HG02943 (cell line): ENCODE data around the gene ZSCAN2.
"Not testable (repeated sequence)": the region's sequence is repeated elsewhere in the genome, so short reads cannot be mapped to it uniquely, and the experiment has no call there.

ENCODE experiments used
- ATAC-seq: cut with Tn5 transposase; IDR thresholded peaks from one replicate; pipeline ENCODE4 v1.9.1; 2021; ENCODE audit warnings: mild to moderate bottlenecking, low read depth, moderate library complexity; ENCODE audit not compliant: unreplicated experiment

ZSCAN2 gene

DNA sequence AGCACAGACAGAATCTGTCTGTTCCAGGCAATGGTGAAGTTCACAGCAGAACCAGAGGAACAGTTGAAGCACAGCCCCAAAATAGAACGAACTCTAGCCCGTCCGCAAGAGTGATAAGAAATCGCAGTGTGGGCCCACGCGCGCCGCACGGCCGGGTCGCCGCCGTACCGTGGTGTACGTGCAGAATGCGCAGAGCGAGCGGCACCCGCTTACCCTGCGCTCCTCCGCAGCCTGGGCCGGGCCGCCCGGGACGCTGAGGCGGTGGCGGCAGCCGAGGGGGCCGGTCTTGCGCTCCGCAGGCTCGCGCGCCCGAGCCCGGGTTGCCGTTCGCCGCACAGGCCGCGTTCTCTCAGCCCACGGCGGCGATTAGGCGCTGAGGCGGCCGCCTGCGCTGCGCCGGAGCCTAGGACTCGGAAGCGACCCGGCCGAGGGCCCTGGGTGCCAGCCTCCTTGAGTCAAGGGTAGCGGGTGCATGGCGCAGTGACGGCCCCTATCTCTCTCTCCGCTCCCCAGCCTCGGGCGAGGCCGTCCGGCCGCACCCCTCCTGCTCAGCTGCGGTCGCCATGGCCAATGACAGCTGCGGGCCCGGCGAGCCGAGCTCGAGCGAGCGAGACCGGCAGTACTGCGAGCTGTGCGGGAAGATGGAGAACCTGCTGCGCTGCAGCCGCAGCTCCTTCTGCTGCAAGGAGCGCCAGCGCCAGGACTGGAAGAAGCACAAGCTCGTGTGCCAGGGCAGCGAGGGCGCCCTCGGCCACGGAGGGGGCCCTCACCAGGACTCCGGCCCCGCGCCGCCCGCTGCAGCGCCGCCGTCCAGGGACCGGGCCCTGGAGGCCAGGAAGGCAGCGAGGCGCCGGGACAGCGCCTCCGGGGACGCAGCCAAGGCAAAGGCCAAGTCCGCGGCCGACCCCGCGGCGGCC, 32.8 kb downstream of the ZSCAN2 start:
- peak; percentile 43 for ATAC-seq

DNA sequence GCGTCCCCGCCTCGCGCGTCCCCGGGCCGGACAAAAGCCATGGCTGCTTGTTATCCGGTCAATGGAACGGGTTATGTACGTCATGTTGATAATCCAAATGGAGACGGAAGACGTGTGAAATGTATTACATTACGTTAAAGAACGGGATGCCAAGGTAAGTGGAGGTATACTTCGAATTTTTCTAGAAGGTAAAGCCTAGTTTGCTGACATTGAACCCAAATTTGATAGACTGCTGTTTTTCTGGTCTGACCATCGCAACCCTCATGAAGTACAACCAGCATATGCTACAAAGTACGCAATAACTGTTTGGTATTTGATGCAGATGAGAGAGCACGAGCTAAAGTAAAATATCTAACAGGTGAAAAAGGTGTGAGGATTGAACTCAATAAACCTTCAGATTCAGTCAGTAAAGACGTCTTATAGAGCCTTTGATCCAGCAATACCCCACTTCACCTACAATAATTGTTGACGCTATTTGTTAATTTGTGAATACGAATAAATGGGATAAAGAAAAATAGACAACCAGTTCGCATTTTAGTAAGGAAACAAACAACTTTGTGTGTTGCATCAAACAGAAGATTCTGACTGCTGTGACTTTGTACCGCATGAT, 33.5 kb downstream of the ZSCAN2 start:
- no peak for ATAC-seq

GRCh38 chr15:84638103-84638502, 37.3 kb downstream of the ZSCAN2 start:
- ATAC-seq, result no peak

GRCh38 chr15:84641871-84642270, 41.1 kb downstream of the ZSCAN2 start:
- ATAC-seq, result not testable (repeated sequence)

DNA sequence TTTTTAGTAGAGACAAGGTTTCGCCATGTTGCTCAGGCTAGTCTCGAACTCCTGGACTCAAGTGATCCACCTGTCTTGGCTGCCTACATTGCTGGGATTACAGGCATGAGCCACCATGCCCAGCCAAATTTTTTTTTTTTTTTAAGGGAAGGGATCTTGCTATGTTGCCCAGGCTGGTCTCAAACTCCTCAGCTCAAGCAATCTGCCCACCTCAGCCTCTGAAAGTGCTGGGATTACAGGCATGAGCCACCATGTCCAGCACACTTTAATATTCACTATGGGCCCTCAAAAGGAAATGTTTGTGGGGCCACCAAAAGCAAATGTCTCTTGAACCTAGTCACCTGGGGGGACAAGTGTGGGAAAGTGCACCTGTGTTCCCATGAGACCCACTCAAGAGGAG, 41.8 kb downstream of the ZSCAN2 start:
- ATAC-seq, result not testable (repeated sequence)

GRCh38 chr15:84643838-84644237, 43.0 kb downstream of the ZSCAN2 start:
- no peak for ATAC-seq

DNA sequence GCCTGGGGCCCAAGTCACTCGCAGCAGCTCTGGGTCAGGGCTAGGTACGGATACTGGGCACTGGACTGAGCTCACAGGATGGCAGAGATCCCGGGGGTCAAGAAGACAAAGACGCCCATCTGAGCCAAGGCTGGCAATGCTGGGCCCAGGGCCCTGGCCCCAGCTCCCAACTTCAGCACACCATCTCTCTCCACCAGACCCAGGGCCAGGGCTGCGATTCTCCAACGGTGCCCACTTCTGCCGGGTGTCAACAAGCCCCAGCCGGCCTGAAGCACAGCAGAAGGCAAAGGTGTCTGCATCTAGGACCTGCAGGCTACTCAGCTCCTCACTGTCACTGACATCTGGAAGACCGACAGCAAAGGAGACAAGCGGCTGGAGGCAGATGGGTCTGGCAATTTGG, 44.7 kb downstream of the ZSCAN2 start:
- no peak for ATAC-seq

GRCh38 chr15:84645997-84646396, 45.2 kb downstream of the ZSCAN2 start:
- ATAC-seq, result no peak

DNA sequence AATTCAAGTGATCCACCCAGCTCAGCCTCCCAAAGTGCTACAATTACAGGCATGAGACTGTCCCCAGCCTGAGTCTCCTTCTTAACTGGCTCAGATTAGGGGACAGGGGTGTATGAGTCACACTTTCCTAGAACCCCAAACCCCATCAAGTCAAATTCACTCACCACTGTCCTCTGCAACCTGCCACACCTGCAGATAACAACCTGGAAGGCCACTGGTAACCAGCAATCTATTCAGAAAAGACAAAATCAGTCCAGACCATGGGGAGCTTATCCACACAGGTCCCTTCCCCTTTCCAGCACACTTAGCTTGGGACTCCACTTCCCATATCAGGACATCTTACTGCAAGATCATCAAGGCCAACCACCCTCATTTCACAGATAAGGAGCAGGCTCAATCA, 46.9 kb downstream of the ZSCAN2 start:
- ATAC-seq, result no peak

- no peak for ATAC-seq
Observed at GRCh38 chr15:84648539-84648938, 47.7 kb downstream of the ZSCAN2 start.

DNA sequence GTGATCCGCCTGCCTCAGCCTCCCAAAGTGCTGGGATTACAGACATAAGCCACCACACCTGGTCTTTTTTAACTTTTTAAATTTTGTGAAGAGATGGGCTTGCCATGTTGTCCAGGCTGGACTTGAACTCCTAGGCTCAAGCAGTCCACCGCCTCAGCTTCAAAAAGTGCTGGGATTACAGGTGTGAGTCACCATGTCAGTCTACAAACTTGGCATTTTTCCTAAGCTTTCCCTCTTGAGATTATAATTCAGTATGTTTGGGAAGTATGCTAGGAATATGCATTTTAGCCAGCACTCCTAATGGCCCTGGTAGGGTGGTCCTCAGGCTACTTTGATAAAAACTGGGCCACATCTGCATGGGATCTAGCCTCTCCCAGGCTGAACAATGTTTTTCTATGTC, 48.9 kb downstream of the ZSCAN2 start:
- no peak for ATAC-seq

DNA sequence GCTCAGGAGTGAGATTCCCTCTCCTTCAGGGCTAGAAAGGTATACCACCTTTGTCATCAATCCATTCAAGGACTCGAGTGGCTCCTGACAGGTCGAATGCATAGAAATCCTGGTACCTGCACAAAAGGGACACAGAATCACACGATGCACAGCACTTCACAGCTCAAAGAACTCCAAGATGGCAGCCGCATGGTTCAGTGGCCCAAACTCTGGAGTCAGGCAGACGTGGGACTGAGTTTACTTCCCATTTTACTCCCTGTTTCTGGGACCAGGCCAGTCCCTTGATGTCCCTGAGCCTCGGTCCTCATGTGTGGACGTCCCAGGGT, 52.7 kb downstream of the ZSCAN2 start:
- ATAC-seq, result no peak

- peak; percentile 72 for ATAC-seq
Observed at GRCh38 chr15:84653910-84654688, 53.3 kb downstream of the ZSCAN2 start, which contains the start of gene WDR73. TSS of gene WDR73 (minus strand) at chr15:84654283. CDS start at chr15:84654274, 9 bp downstream.

- ATAC-seq, result peak; percentile 34
Observed at GRCh38 chr15:84654689-84655453, 54.1 kb downstream of the ZSCAN2 start.

DNA sequence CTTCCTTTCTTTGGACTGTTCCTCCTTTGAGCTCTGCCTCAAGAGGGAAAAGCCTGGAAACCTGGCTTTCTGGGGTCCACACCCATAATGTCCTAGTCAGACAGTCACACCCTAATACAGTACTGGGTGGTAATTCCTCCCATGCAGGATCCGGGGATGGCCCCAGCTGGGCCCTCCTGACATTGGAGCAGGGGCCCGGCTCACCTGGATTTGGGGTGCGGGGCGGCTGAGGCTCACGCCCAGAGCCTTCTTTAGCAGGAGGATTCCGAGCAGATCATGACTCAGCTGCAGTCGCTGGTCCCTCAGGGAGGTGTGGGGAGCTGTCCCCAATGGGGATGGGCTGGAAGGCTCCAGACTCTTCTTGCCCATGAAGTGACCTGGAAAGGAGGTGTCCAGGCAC, 56.2 kb downstream of the ZSCAN2 start:
- ATAC-seq, result no peak

DNA sequence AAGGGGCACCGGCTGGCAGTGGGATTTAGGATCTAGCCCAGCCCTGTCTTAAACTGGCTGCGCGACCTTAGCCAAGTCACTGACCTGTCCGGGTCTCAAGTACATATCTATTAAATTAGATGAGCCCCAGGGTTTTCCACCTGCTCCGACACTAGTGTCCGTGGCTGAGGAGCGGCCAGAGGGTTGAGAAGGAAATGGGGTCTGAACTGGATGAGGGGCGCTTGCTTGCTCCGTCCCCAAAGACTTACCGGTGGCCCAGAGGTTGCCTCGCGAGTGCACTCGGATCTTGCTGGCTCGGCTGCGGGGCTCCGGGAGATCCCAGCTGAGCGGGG, 56.9 kb downstream of the ZSCAN2 start:
- ATAC-seq, result no peak

GRCh38 chr15:84658080-84658787, 57.4 kb downstream of the ZSCAN2 start, which contains the start of gene NMB:
TSS of gene NMB (minus strand) at chr15:84658199. CDS start at chr15:84658152, 47 bp downstream.
- ATAC-seq, result peak; percentile 66

- no peak for ATAC-seq
Observed at GRCh38 chr15:84658788-84659411, 58.1 kb downstream of the ZSCAN2 start.
